H9 (cell line): ENCODE measurements around the gene SLC47A2. TPM values are rescaled to one million over a fixed set of nuclear protein-coding genes. Genes with fewer than 3 reads are reported as not detected.
A peak's percentile ranks its signal among the peaks of the same experiment; 100 is the strongest.

ENCODE experiments used
- DNase-seq: peaks from one replicate; pipeline ENCODE4 v3.0.0-alpha.2; 2017
- H2AFZ ChIP-seq: one replicate; pipeline ENCODE4 v1.6.1; 2013; ENCODE audit warnings: mild to moderate bottlenecking, low read length, control low read depth, moderate library complexity
- H2AK5ac ChIP-seq: 2 replicates; pipeline ENCODE4 v1.6.1; 2013; ENCODE audit warnings: low read length, control low read depth, mixed read lengths; ENCODE audit not compliant: insufficient read length
- H2BK120ac ChIP-seq: one replicate; pipeline ENCODE4 v1.6.1; 2013; ENCODE audit warnings: low read depth, mild to moderate bottlenecking, low read length, control low read depth, inconsistent platforms; ENCODE audit not compliant: poor library complexity, severe bottlenecking
- H2BK12ac ChIP-seq: 2 replicates; pipeline ENCODE4 v1.6.1; 2013; ENCODE audit warnings: low read length, control low read depth, mixed read lengths, low read depth; ENCODE audit not compliant: insufficient read length
- H2BK15ac ChIP-seq: 2 replicates; pipeline ENCODE4 v1.6.1; 2013; ENCODE audit warnings: low read depth, low read length, control low read depth
- H2BK20ac ChIP-seq: one replicate; pipeline ENCODE4 v1.6.1; 2013; ENCODE audit warnings: low read depth, mild to moderate bottlenecking, low read length, control low read depth, inconsistent platforms; ENCODE audit not compliant: poor library complexity, severe bottlenecking
- H2BK5ac ChIP-seq: 2 replicates; pipeline ENCODE4 v1.6.1; 2013; ENCODE audit warnings: low read length, control low read depth, mixed read lengths; ENCODE audit not compliant: insufficient read length
- H3K14ac ChIP-seq: 2 replicates; pipeline ENCODE4 v1.6.1; 2013; ENCODE audit warnings: low read length, control low read depth; ENCODE audit not compliant: insufficient read depth
- H3K18ac ChIP-seq: 2 replicates; pipeline ENCODE4 v1.6.1; 2013; ENCODE audit warnings: low read depth, mild to moderate bottlenecking, mixed read lengths, low read length, control low read depth; ENCODE audit not compliant: insufficient read length
- H3K23ac ChIP-seq: 2 replicates; pipeline ENCODE4 v1.6.1; 2013; ENCODE audit warnings: low read length, control low read depth, mixed read lengths, low read depth; ENCODE audit not compliant: insufficient read length
- H3K23me2 ChIP-seq: 2 replicates; pipeline ENCODE4 v1.6.1; 2013; ENCODE audit warnings: low read depth, mild to moderate bottlenecking, mixed read lengths, low read length, control low read depth; ENCODE audit not compliant: insufficient read length, poor library complexity, severe bottlenecking
- H3K27ac ChIP-seq: 2 replicates; pipeline ENCODE4 v1.5.1; 2013; ENCODE audit warnings: low read length, control low read depth, mixed read lengths, low read depth; ENCODE audit not compliant: insufficient read length
- H3K27me3 ChIP-seq: 2 replicates; pipeline ENCODE4 v1.6.1; 2013; ENCODE audit warnings: low read length, control low read depth, inconsistent platforms; ENCODE audit not compliant: insufficient read depth
- H3K4ac ChIP-seq: 2 replicates; pipeline ENCODE4 v1.6.1; 2013; ENCODE audit warnings: low read depth, mild to moderate bottlenecking, control low read depth, inconsistent platforms, low read length, moderate library complexity
- H3K4me1 ChIP-seq: 2 replicates; pipeline ENCODE4 v1.6.1; 2013; ENCODE audit warnings: low read length, control low read depth, inconsistent platforms; ENCODE audit not compliant: insufficient read depth
- H3K4me2 ChIP-seq: 2 replicates; pipeline ENCODE4 v1.6.1; 2013; ENCODE audit warnings: low read length, control low read depth, mixed read lengths; ENCODE audit not compliant: insufficient read length, insufficient read depth
- H3K56ac ChIP-seq: 2 replicates; pipeline ENCODE4 v1.6.1; 2013; ENCODE audit warnings: low read depth, mild to moderate bottlenecking, mixed read lengths, low read length, control low read depth; ENCODE audit not compliant: insufficient read length
- H3K79me1 ChIP-seq: 2 replicates; pipeline ENCODE4 v1.6.1; 2013; ENCODE audit warnings: low read depth, mild to moderate bottlenecking, moderate library complexity, low read length, control low read depth, inconsistent platforms; ENCODE audit not compliant: insufficient read depth, poor library complexity, severe bottlenecking
- H3K79me2 ChIP-seq: 2 replicates; pipeline ENCODE4 v1.6.1; 2013; ENCODE audit warnings: low read length, control low read depth, inconsistent platforms; ENCODE audit not compliant: insufficient read depth
- H3K9ac ChIP-seq: 2 replicates; pipeline ENCODE4 v1.6.1; 2013; ENCODE audit warnings: low read length, control low read depth, mixed read lengths; ENCODE audit not compliant: insufficient read length; ENCODE audit errors: extremely low read depth
- H3K9me3 ChIP-seq: one replicate; pipeline ENCODE4 v1.6.1; 2013; ENCODE audit warnings: low read depth, low read length, inconsistent platforms; ENCODE audit not compliant: control insufficient read depth
- H3T11ph ChIP-seq: one replicate; pipeline ENCODE4 v1.6.1; 2013; ENCODE audit warnings: mild to moderate bottlenecking, low read length, control low read depth, inconsistent platforms
- H4K20me1 ChIP-seq: one replicate; pipeline ENCODE4 v1.6.1; 2013; ENCODE audit not compliant: control insufficient read depth, insufficient read length, insufficient read depth
- H4K5ac ChIP-seq: 2 replicates; pipeline ENCODE4 v1.6.1; 2013; ENCODE audit warnings: low read depth, mild to moderate bottlenecking, mixed read lengths, low read length, control low read depth; ENCODE audit not compliant: insufficient read length
- H4K8ac ChIP-seq: replicated peaks from 2 replicates; pipeline ENCODE4 v1.6.1; 2013; ENCODE audit warnings: low read length, control low read depth, mixed read lengths, low read depth; ENCODE audit not compliant: insufficient read length
- H4K91ac ChIP-seq: 2 replicates; pipeline ENCODE4 v1.6.1; 2013; ENCODE audit warnings: low read depth, mild to moderate bottlenecking, moderate library complexity, mixed read lengths, low read length, control low read depth; ENCODE audit not compliant: insufficient read length
- H3K27ac Mint-ChIP-seq, 3 experiments: 2 replicates in 2 of 3; 3 replicates in 1 of 3; pipeline ENCODE4 v1.8.0; 2020 to 2021; ENCODE audit warnings: mixed read lengths in 3 of 3, mild to moderate bottlenecking in 1 of 3, moderate library complexity in 1 of 3
- H3K27me3 Mint-ChIP-seq: 2 replicates; pipeline ENCODE4 v1.8.0; 2021; ENCODE audit warnings: low read depth, mild to moderate bottlenecking, moderate library complexity, mixed read lengths
- H3K36me3 Mint-ChIP-seq, 3 experiments: 2 replicates in 2 of 3; 3 replicates in 1 of 3; pipeline ENCODE4 v1.8.0; 2020 to 2021; ENCODE audit warnings: low read depth in 3 of 3, mixed read lengths in 3 of 3; ENCODE audit not compliant: insufficient read depth in 1 of 3
- H3K4me1 Mint-ChIP-seq, 2 experiments: 2 replicates each; pipeline ENCODE4 v1.8.0; 2020; ENCODE audit warnings: mixed read lengths in 2 of 2
- H3K4me3 Mint-ChIP-seq, 2 experiments: 2 replicates in 1 of 2; 3 replicates in 1 of 2; pipeline ENCODE4 v1.8.0; 2020 to 2021; ENCODE audit warnings: mild to moderate bottlenecking in 2 of 2, mixed read lengths in 2 of 2, moderate library complexity in 1 of 2
- H3K9me3 Mint-ChIP-seq, 2 experiments: 2 replicates in 1 of 2; 3 replicates in 1 of 2; pipeline ENCODE4 v1.8.0; 2020; ENCODE audit warnings: mild to moderate bottlenecking in 2 of 2, mixed read lengths in 2 of 2, moderate library complexity in 1 of 2
- WGBS: extraction: QIAGEN DNeasy Blood & Tissue Kit; methylation state at CpG from one replicate; pipeline ENCODE4 v1.1.7; 2013; ENCODE audit warnings: missing lambda C conversion rate, low lambda C conversion rate, mixed read lengths; ENCODE audit not compliant: insufficient read length; ENCODE audit errors: extremely low coverage; 5-methylcytosine and 5-hydroxymethylcytosine counted together
- total RNA-seq: library from RNA; stranded (reverse); gene quantifications from 2 replicates; pipeline ENCODE4 v1.2.1, GENCODE V29; 2021
- TF ChIP-seq, protein P1 (sequence below): fragments of 200-600 bp; sonication (generic); conservative IDR thresholded peaks from 3 replicates; pipeline ENCODE4 v1.8.0; 2021; ENCODE audit warnings: antibody characterized with exemption, mild to moderate bottlenecking

SLC47A2 gene
- total RNA-seq, 1 experiment from 2014 or later = not detected

DNA sequence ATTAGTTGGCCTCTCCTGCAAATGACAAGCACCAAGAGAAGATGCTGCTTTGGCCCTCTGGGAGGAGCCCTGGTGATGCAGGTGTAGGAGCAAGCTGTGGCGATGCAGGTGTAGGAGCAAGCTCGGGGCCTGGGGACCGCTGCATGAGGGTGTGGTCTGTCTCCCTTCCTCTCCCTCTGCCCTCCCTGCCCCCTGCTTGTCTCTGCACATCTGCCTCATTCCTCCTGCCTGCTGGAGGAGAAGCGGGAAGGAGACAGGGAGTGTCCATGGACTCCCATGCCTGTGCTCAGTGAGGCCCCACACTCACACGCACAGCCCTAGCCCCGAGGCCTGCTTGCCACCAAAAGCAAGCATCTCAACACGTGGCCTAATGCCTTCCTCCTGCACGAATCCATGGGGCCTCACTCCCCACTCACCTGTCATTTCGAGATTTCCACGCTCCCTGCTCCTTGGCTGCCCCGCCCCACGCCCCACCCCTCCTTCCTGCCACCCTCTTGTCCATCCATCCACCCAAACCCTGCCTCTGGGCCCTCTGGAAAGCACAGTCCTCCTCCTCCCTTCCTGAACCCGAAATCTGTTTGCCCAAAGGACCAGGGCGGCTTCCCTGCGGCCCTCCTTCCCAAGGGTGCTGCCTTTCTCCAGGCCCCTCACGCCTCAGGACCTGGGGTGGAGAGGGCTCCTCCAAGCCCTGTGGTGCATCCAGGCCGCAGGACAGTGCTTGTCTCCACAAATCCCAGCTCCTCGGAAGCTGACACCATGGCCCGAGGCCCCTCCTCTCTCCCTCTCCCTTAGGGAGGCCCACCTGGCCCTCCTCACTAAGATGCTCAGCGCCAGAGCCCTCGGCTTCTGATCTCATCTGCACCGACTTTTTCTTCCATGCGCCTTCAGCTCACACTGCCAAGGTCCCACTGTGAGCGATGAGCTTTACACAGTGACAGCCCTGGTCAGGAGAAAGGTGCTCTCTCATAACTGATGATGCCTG, 43.5 kb upstream of the SLC47A2 start:
- H4K5ac ChIP-seq = no peak overlapping the region
- H4K91ac ChIP-seq = no peak overlapping the region
- Mint-ChIP-seq H3K36me3 (no peaks in the 10 kb centered on the region), H3K9me3 (no peaks in the 10 kb centered on the region; a peak in 1 of 5 replicates), H3K27me3 (peaks cover 14% of the 10 kb centered on the region), H3K4me1 (peaks cover 7 to 11% of the 10 kb centered on the region in 2 experiments), H3K27ac (no peak overlapping the region), H3K4me3 (no peak overlapping the region)
- no peak overlapping the region for H3K23ac ChIP-seq
- H3K9me3 ChIP-seq = no peaks in the 10 kb centered on the region
- DNase-seq = peak; percentile 63
- H2BK12ac ChIP-seq = no peak overlapping the region
- H3K27ac ChIP-seq = no peak overlapping the region
- no peak overlapping the region for H3K56ac ChIP-seq
- H3K14ac ChIP-seq = peak overlapping the region; percentile 8; the same call in 1 of the 2 replicates
- no peaks in the 10 kb centered on the region for H3K4me1 ChIP-seq
- no peak overlapping the region for H2BK120ac ChIP-seq
- H3K9ac ChIP-seq = no peak overlapping the region
- H3K18ac ChIP-seq = no peak overlapping the region
- H2BK5ac ChIP-seq = no peak overlapping the region
- no peak overlapping the region for H3K4me2 ChIP-seq
- no peaks in the 10 kb centered on the region for H3K27me3 ChIP-seq
- no peak overlapping the region for H2AK5ac ChIP-seq
- no peak overlapping the region for H2AFZ ChIP-seq
- H3T11ph ChIP-seq = no peak overlapping the region
- H3K23me2 ChIP-seq = no peaks in the 10 kb centered on the region
- H2BK15ac ChIP-seq = no peak overlapping the region
- no peaks in the 10 kb centered on the region for H3K79me2 ChIP-seq
- no peak overlapping the region for H3K4ac ChIP-seq
- TF ChIP-seq, protein P1, sequence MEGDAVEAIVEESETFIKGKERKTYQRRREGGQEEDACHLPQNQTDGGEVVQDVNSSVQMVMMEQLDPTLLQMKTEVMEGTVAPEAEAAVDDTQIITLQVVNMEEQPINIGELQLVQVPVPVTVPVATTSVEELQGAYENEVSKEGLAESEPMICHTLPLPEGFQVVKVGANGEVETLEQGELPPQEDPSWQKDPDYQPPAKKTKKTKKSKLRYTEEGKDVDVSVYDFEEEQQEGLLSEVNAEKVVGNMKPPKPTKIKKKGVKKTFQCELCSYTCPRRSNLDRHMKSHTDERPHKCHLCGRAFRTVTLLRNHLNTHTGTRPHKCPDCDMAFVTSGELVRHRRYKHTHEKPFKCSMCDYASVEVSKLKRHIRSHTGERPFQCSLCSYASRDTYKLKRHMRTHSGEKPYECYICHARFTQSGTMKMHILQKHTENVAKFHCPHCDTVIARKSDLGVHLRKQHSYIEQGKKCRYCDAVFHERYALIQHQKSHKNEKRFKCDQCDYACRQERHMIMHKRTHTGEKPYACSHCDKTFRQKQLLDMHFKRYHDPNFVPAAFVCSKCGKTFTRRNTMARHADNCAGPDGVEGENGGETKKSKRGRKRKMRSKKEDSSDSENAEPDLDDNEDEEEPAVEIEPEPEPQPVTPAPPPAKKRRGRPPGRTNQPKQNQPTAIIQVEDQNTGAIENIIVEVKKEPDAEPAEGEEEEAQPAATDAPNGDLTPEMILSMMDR = no peak
- WGBS = no CpG with 5 or more reads among the region's 24 CpGs
- H2BK20ac ChIP-seq = no peak overlapping the region
- no peaks in the 10 kb centered on the region for H4K20me1 ChIP-seq
- H4K8ac ChIP-seq = no peak overlapping the region
- no peaks in the 10 kb centered on the region for H3K79me1 ChIP-seq
